Measurements from ENCODE around the gene MACROD2. TPM values are rescaled to one million over a fixed set of nuclear protein-coding genes. Genes with fewer than 3 reads are reported as not detected.

The MACROD2 gene
- total RNA-seq, 1 experiment from 2014 or later: 1.6 TPM

DNA sequence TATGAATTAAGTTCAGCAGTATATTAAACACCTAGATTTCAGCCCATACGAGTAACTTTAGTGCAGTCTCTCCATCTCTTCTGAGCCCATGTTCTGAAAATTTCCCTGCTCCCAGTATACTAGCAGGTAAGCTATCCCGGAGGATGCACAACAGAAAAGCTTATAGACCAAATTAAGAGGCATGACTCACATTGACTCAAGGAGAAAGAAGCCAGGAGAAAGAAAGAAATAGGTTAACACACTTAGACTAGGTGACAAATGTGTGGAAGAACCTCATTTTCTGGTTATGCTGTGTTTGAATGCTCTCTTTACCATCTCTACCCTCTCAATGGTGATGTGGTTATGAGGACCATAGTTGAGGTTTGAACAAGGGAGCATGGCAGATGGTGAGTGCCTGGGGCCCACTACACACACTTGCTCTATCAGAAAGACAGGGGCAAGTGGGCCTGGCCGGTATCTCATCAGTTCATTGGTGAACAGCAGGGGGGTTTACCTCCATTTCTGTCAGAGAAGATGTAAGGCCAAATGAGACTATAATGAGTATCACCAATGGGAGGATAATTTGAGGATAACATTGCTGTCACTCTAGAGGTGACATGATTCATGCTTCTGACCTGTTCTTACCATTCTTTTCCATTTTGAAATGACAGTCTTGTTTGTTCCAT lies 1244.4 kb downstream of the MACROD2 start:
- Mint-ChIP-seq H3K27ac (no peak overlapping the region; a peak in 1 of 7 replicates), H3K9me3 (no peaks in the 10 kb centered on the region), H3K36me3 (ENCODE audit: insufficient read depth in 1 of 3, low read depth in 3 of 3) (no peaks in the 10 kb centered on the region), H3K4me1 (peaks cover 0 to 2% of the 10 kb centered on the region in 2 experiments; a peak in 1 of 4 replicates), H3K4me3 (no peak overlapping the region), H3K27me3 (ENCODE audit: low read depth) (no peaks in the 10 kb centered on the region)
- no peak for DNase-seq
- Histone ChIP-seq H3K27ac (ENCODE audit: insufficient read length, low read depth, low read length) (no peak overlapping the region), H2BK120ac (ENCODE audit: low read depth, low read length, poor library complexity, severe bottlenecking) (no peak overlapping the region), H3K79me2 (ENCODE audit: insufficient read depth, low read length) (no peaks in the 10 kb centered on the region), H4K8ac (replicated peaks; ENCODE audit: insufficient read length, low read depth, low read length) (no peak overlapping the region), H4K5ac (ENCODE audit: insufficient read length, low read depth, low read length) (no peak overlapping the region), H2BK20ac (ENCODE audit: low read depth, low read length, poor library complexity, severe bottlenecking) (no peak overlapping the region), H3K9ac (ENCODE audit: extremely low read depth, insufficient read length, low read length) (no peak overlapping the region), H3T11ph (ENCODE audit: low read length) (no peak overlapping the region), H2BK12ac (ENCODE audit: insufficient read length, low read depth, low read length) (no peak overlapping the region), H3K9me3 (ENCODE audit: control insufficient read depth, low read depth, low read length) (no peaks in the 10 kb centered on the region), H2AK5ac (ENCODE audit: insufficient read length, low read length) (no peak overlapping the region), H3K27me3 (ENCODE audit: insufficient read depth, low read length) (no peaks in the 10 kb centered on the region), H3K23me2 (ENCODE audit: insufficient read length, low read depth, low read length, poor library complexity, severe bottlenecking) (no peaks in the 10 kb centered on the region), H4K20me1 (ENCODE audit: control insufficient read depth, insufficient read depth, insufficient read length) (no peaks in the 10 kb centered on the region), H3K56ac (ENCODE audit: insufficient read length, low read depth, low read length) (no peak overlapping the region), H3K14ac (ENCODE audit: insufficient read depth, low read length) (no peak overlapping the region), H3K4me2 (ENCODE audit: insufficient read depth, insufficient read length, low read length) (no peak overlapping the region), H3K23ac (ENCODE audit: insufficient read length, low read depth, low read length) (no peak overlapping the region), H4K91ac (ENCODE audit: insufficient read length, low read depth, low read length) (no peak overlapping the region), H3K18ac (ENCODE audit: insufficient read length, low read depth, low read length) (no peak overlapping the region), H3K79me1 (ENCODE audit: insufficient read depth, low read depth, low read length, poor library complexity, severe bottlenecking) (no peaks in the 10 kb centered on the region), H2BK15ac (ENCODE audit: low read depth, low read length) (no peak overlapping the region), H2AFZ (ENCODE audit: low read length) (no peak overlapping the region), H3K4ac (ENCODE audit: low read depth, low read length) (no peak overlapping the region), H3K4me1 (ENCODE audit: insufficient read depth, low read length) (no peaks in the 10 kb centered on the region), H2BK5ac (ENCODE audit: insufficient read length, low read length) (no peak overlapping the region)
- TF ChIP-seq, protein P1, sequence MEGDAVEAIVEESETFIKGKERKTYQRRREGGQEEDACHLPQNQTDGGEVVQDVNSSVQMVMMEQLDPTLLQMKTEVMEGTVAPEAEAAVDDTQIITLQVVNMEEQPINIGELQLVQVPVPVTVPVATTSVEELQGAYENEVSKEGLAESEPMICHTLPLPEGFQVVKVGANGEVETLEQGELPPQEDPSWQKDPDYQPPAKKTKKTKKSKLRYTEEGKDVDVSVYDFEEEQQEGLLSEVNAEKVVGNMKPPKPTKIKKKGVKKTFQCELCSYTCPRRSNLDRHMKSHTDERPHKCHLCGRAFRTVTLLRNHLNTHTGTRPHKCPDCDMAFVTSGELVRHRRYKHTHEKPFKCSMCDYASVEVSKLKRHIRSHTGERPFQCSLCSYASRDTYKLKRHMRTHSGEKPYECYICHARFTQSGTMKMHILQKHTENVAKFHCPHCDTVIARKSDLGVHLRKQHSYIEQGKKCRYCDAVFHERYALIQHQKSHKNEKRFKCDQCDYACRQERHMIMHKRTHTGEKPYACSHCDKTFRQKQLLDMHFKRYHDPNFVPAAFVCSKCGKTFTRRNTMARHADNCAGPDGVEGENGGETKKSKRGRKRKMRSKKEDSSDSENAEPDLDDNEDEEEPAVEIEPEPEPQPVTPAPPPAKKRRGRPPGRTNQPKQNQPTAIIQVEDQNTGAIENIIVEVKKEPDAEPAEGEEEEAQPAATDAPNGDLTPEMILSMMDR (conservative IDR thresholded peaks at IDR 0.05): no peak
- no CpG with 5 or more reads among the region's 3 CpGs for WGBS (ENCODE audit: extremely low coverage, insufficient read length, low lambda C conversion rate)

All from H9 (cell line).